Measurements from ENCODE around the gene ANOS1. TPM values are rescaled to one million over a fixed set of nuclear protein-coding genes. Genes with fewer than 3 reads are reported as not detected.

Gene ANOS1
- total RNA-seq, 2 donors from 2014 or later: 3.6 to 6.0 TPM

- no peak for TF ChIP-seq CTCF (IDR thresholded peaks at IDR 0.05)
- Histone ChIP-seq H3K27me3 (no peaks in the 10 kb centered on the region), H3K27ac (no peak overlapping the region)
Measured at GRCh38 chrX:8683687-8684086, 48.2 kb downstream of the ANOS1 start.

GRCh38 chrX:8679550-8679949 lies 52.4 kb downstream of the ANOS1 start:
- no peak for DNase-seq (ENCODE audit: low spot score)
- no peak overlapping the region for H3K4me3 ChIP-seq
- no peak overlapping the region for H3K27ac ChIP-seq
- H3K4me1 ChIP-seq: no peaks in the 10 kb centered on the region
- no peaks in the 10 kb centered on the region for H3K36me3 ChIP-seq
- TF ChIP-seq CTCF (IDR thresholded peaks at IDR 0.05): no peak
- no peaks in the 10 kb centered on the region for H3K27me3 ChIP-seq
- H3K9me3 ChIP-seq: no peaks in the 10 kb centered on the region

More at GRCh38 chrX:8683687-8684086, 48.2 kb downstream of the ANOS1 start:
- no peaks in the 10 kb centered on the region for H3K4me1 ChIP-seq
- H3K4me3 ChIP-seq: no peak overlapping the region
- H3K9me3 ChIP-seq: no peaks in the 10 kb centered on the region
- no peaks in the 10 kb centered on the region for H3K36me3 ChIP-seq
- no peak for DNase-seq (ENCODE audit: low spot score)

GRCh38 chrX:8675006-8675630 lies 56.8 kb downstream of the ANOS1 start:
- no peaks in the 10 kb centered on the region for H3K4me1 ChIP-seq
- H3K4me3 ChIP-seq: no peak overlapping the region
- TF ChIP-seq CTCF (IDR thresholded peaks at IDR 0.05): no peak
- no peak for DNase-seq (ENCODE audit: low spot score)
- no peaks in the 10 kb centered on the region for H3K27me3 ChIP-seq
- no peaks in the 10 kb centered on the region for H3K36me3 ChIP-seq
- no peaks in the 10 kb centered on the region for H3K9me3 ChIP-seq
- H3K27ac ChIP-seq: no peak overlapping the region

- no peak for TF ChIP-seq CTCF (IDR thresholded peaks at IDR 0.05)
- H3K27me3 ChIP-seq: no peaks in the 10 kb centered on the region
- H3K4me1 ChIP-seq: no peaks in the 10 kb centered on the region
- DNase-seq (ENCODE audit: low spot score): no peak
- no peak overlapping the region for H3K4me3 ChIP-seq
- H3K9me3 ChIP-seq: no peaks in the 10 kb centered on the region
- no peaks in the 10 kb centered on the region for H3K36me3 ChIP-seq
- H3K27ac ChIP-seq: no peak overlapping the region
Measured at GRCh38 chrX:8673201-8673600, 58.7 kb downstream of the ANOS1 start.

- H3K9me3 ChIP-seq: no peaks in the 10 kb centered on the region
- H3K27ac ChIP-seq: no peak overlapping the region
- H3K36me3 ChIP-seq: no peaks in the 10 kb centered on the region
- no peaks in the 10 kb centered on the region for H3K27me3 ChIP-seq
- H3K4me1 ChIP-seq: no peaks in the 10 kb centered on the region
- no peak overlapping the region for H3K4me3 ChIP-seq
- no peak for TF ChIP-seq CTCF (IDR thresholded peaks at IDR 0.05)
- no peak for DNase-seq (ENCODE audit: low spot score)
Measured at GRCh38 chrX:8672176-8672575, 59.8 kb downstream of the ANOS1 start.

GRCh38 chrX:8668813-8669212 lies 63.1 kb downstream of the ANOS1 start:
- Histone ChIP-seq H3K4me3 (no peak overlapping the region), H3K27ac (no peak overlapping the region), H3K36me3 (no peaks in the 10 kb centered on the region), H3K4me1 (no peaks in the 10 kb centered on the region), H3K27me3 (no peaks in the 10 kb centered on the region), H3K9me3 (no peaks in the 10 kb centered on the region)
- TF ChIP-seq CTCF (IDR thresholded peaks at IDR 0.05): no peak
- no peak for DNase-seq (ENCODE audit: low spot score)
